ENCODE results near the gene HOXC13.

HOXC13 gene

GRCh38 chr12:53924521-53925405 is 13.9 kb upstream of the HOXC13 start:
- no peak overlapping the region for H3K9ac ChIP-seq (ENCODE audit: low read depth, low read length)
- H3K4me1 ChIP-seq (ENCODE audit: insufficient read depth, low read length) = no peaks in the 10 kb centered on the region
- H3K27me3 ChIP-seq (ENCODE audit: insufficient read depth, low read length, poor library complexity) = peaks cover 44% of the 10 kb centered on the region
- no peak overlapping the region for H3K4me3 ChIP-seq (ENCODE audit: low read depth in 1 of 2, low read length in 2 of 2)
- H3K79me2 ChIP-seq (ENCODE audit: insufficient read depth, low read length) = no peaks in the 10 kb centered on the region
- H2AFZ ChIP-seq (ENCODE audit: low read depth, low read length) = no peak overlapping the region
- H4K20me1 ChIP-seq (ENCODE audit: insufficient read depth, low read length) = no peaks in the 10 kb centered on the region
- DNase-seq = no peak
- no peak overlapping the region for H3K27ac ChIP-seq (ENCODE audit: low read length)
- no peak for ATAC-seq (ENCODE audit: insufficient read depth, low read depth)
- no peaks in the 10 kb centered on the region for H3K36me3 ChIP-seq (ENCODE audit: insufficient read depth, low read length)
- no peak for TF ChIP-seq CTCF (IDR thresholded peaks at IDR 0.05; ENCODE audit: borderline replicate concordance, extremely low read depth, low read length, poor library complexity, severe bottlenecking)
- no peak for TF ChIP-seq EZH2 (IDR thresholded peaks at IDR 0.05; ENCODE audit: borderline replicate concordance, low read depth, low read length, severe bottlenecking)
- H3K9me3 ChIP-seq (ENCODE audit: insufficient read depth, low read length, severe bottlenecking) = no peaks in the 10 kb centered on the region
- H3K4me2 ChIP-seq (ENCODE audit: insufficient read depth, low read length) = no peak overlapping the region

- H3K4me3 ChIP-seq (ENCODE audit: low read depth in 1 of 2, low read length in 2 of 2) = no peak overlapping the region
- no peaks in the 10 kb centered on the region for H3K36me3 ChIP-seq (ENCODE audit: insufficient read depth, low read length)
- no peak for TF ChIP-seq CTCF (IDR thresholded peaks at IDR 0.05; ENCODE audit: borderline replicate concordance, extremely low read depth, low read length, poor library complexity, severe bottlenecking)
- no peak for TF ChIP-seq EZH2 (IDR thresholded peaks at IDR 0.05; ENCODE audit: borderline replicate concordance, low read depth, low read length, severe bottlenecking)
- no peaks in the 10 kb centered on the region for H4K20me1 ChIP-seq (ENCODE audit: insufficient read depth, low read length)
- H3K27me3 ChIP-seq (ENCODE audit: insufficient read depth, low read length, poor library complexity) = peaks cover 43% of the 10 kb centered on the region
- no peak overlapping the region for H3K4me2 ChIP-seq (ENCODE audit: insufficient read depth, low read length)
- H3K9me3 ChIP-seq (ENCODE audit: insufficient read depth, low read length, severe bottlenecking) = no peaks in the 10 kb centered on the region
- no peak overlapping the region for H2AFZ ChIP-seq (ENCODE audit: low read depth, low read length)
- DNase-seq (no peak), ATAC-seq (ENCODE audit: insufficient read depth, low read depth) (no peak)
- no peak overlapping the region for H3K9ac ChIP-seq (ENCODE audit: low read depth, low read length)
- no peak overlapping the region for H3K27ac ChIP-seq (ENCODE audit: low read length)
- H3K79me2 ChIP-seq (ENCODE audit: insufficient read depth, low read length) = no peaks in the 10 kb centered on the region
- H3K4me1 ChIP-seq (ENCODE audit: insufficient read depth, low read length) = no peaks in the 10 kb centered on the region
Observed at GRCh38 chr12:53927220-53928029, 11.2 kb upstream of the HOXC13 start.

GRCh38 chr12:53928054-53928835 is 10.4 kb upstream of the HOXC13 start:
- Histone ChIP-seq H3K9ac (ENCODE audit: low read depth, low read length) (no peak overlapping the region), H3K4me3 (ENCODE audit: low read depth in 1 of 2, low read length in 2 of 2) (no peak overlapping the region), H2AFZ (ENCODE audit: low read depth, low read length) (no peak overlapping the region), H3K79me2 (ENCODE audit: insufficient read depth, low read length) (no peaks in the 10 kb centered on the region), H3K9me3 (ENCODE audit: insufficient read depth, low read length, severe bottlenecking) (no peaks in the 10 kb centered on the region), H3K27me3 (ENCODE audit: insufficient read depth, low read length, poor library complexity) (peaks cover 44% of the 10 kb centered on the region), H4K20me1 (ENCODE audit: insufficient read depth, low read length) (no peaks in the 10 kb centered on the region), H3K4me1 (ENCODE audit: insufficient read depth, low read length) (no peaks in the 10 kb centered on the region), H3K36me3 (ENCODE audit: insufficient read depth, low read length) (no peaks in the 10 kb centered on the region), H3K27ac (ENCODE audit: low read length) (no peak overlapping the region), H3K4me2 (ENCODE audit: insufficient read depth, low read length) (no peak overlapping the region)
- no peak for DNase-seq
- ATAC-seq (ENCODE audit: insufficient read depth, low read depth) = no peak
- TF ChIP-seq EZH2 (IDR thresholded peaks at IDR 0.05; ENCODE audit: borderline replicate concordance, low read depth, low read length, severe bottlenecking) (no peak), CTCF (IDR thresholded peaks at IDR 0.05; ENCODE audit: borderline replicate concordance, extremely low read depth, low read length, poor library complexity, severe bottlenecking) (no peak)
